Measurements from ENCODE around the gene CACNA2D2. TPM values are rescaled to one million over a fixed set of nuclear protein-coding genes. Genes with fewer than 3 reads are reported as not detected.

Gene CACNA2D2
- total RNA-seq, 1 donor from 2014 or later, result 4.3 TPM

GRCh38 chr3:50350527-50351322 is 152.7 kb downstream of the CACNA2D2 start, which contains the start of the genes CYB561D2 and NPRL2:
Gene CYB561D2 (plus strand): TSS chr3:50350862. CDS start chr3:50351434, 572 bp downstream.
Gene NPRL2 (minus strand): TSS chr3:50350775. CDS start chr3:50350652, 123 bp downstream.
- peak within 1 kb of the TSS; percentile 91 for H2AFZ ChIP-seq (replicated peaks)
- H4K20me1 ChIP-seq (ENCODE audit: low read depth), result peaks cover 16% of the 10 kb centered on the region
- peaks cover 11% of the 10 kb centered on the region for H3K27me3 Mint-ChIP-seq (ENCODE audit: insufficient read depth, low read depth)
- H3K4me2 ChIP-seq, result peak within 1 kb of the TSS; percentile 93
- H3K4me1 ChIP-seq, result peaks cover 9% of the 10 kb centered on the region
- no peaks in the 10 kb centered on the region for H3K9me3 Mint-ChIP-seq
- DNase-seq (ENCODE audit: low spot score), result peak; percentile 95
- H3K9me3 ChIP-seq (ENCODE audit: low read depth), result no peaks in the 10 kb centered on the region
- peak within 1 kb of the TSS; percentile 9 for H3K27ac Mint-ChIP-seq
- H3F3A ChIP-seq (ENCODE audit: low read depth), result peaks cover 25% of the 10 kb centered on the region
- H3K4me3 Mint-ChIP-seq, result peak within 1 kb of the TSS; percentile 94
- peaks cover 29% of the 10 kb centered on the region for H3K4me1 Mint-ChIP-seq
- H3K9ac ChIP-seq, result peak within 1 kb of the TSS; percentile 17
- H3K27ac ChIP-seq, result no peak within 1 kb of the TSS
- H3K36me3 ChIP-seq, result no peaks in the 10 kb centered on the region
- H3K4me3 ChIP-seq, result peak within 1 kb of the TSS; percentile 84
- H3K36me3 Mint-ChIP-seq, result peaks cover 5% of the 10 kb centered on the region
- peaks cover 8% of the 10 kb centered on the region for H3K27me3 ChIP-seq
- TF ChIP-seq CTCF (IDR thresholded peaks at IDR 0.05) (no peak), EZH2phosphoT487 (IDR thresholded peaks at IDR 0.05) (no peak), EZH2 (IDR thresholded peaks at IDR 0.05) (no peak)
- H3K79me2 ChIP-seq (ENCODE audit: low read depth), result peaks cover 12% of the 10 kb centered on the region

- no peaks in the 10 kb centered on the region for H3K9me3 ChIP-seq (ENCODE audit: low read depth)
- peak overlapping the region; percentile 93 for H3K4me2 ChIP-seq
- peaks cover 5% of the 10 kb centered on the region for H3K36me3 Mint-ChIP-seq
- peaks cover 11% of the 10 kb centered on the region for H3K27me3 Mint-ChIP-seq (ENCODE audit: insufficient read depth, low read depth)
- no peaks in the 10 kb centered on the region for H3K36me3 ChIP-seq
- H3K4me1 ChIP-seq, result peaks cover 10% of the 10 kb centered on the region
- peaks cover 26% of the 10 kb centered on the region for H3F3A ChIP-seq (ENCODE audit: low read depth)
- H2AFZ ChIP-seq (replicated peaks), result peak overlapping the region; percentile 91
- peak overlapping the region; percentile 9 for H3K27ac Mint-ChIP-seq
- peak overlapping the region; percentile 94 for H3K4me3 Mint-ChIP-seq
- H3K4me1 Mint-ChIP-seq, result peaks cover 25% of the 10 kb centered on the region
- H4K20me1 ChIP-seq (ENCODE audit: low read depth), result peaks cover 11% of the 10 kb centered on the region
- peaks cover 9% of the 10 kb centered on the region for H3K79me2 ChIP-seq (ENCODE audit: low read depth)
- DNase-seq (ENCODE audit: low spot score), result no peak
- no peaks in the 10 kb centered on the region for H3K9me3 Mint-ChIP-seq
- no peak for TF ChIP-seq CTCF (IDR thresholded peaks at IDR 0.05)
- no peak for TF ChIP-seq EZH2phosphoT487 (IDR thresholded peaks at IDR 0.05)
- TF ChIP-seq EZH2 (IDR thresholded peaks at IDR 0.05), result no peak
- H3K27ac ChIP-seq, result no peak overlapping the region
- peaks cover 13% of the 10 kb centered on the region for H3K27me3 ChIP-seq
- H3K4me3 ChIP-seq, result peak overlapping the region; percentile 84
- H3K9ac ChIP-seq, result peak overlapping the region; percentile 17
These were observed 153.3 kb downstream of the CACNA2D2 start for GRCh38 chr3:50350213-50350526.

GRCh38 chr3:50347187-50347813 is 156.1 kb downstream of the CACNA2D2 start:
- peak; percentile 74 for DNase-seq (ENCODE audit: low spot score)
- no peak overlapping the region for H3K27ac ChIP-seq

More at GRCh38 chr3:50347187-50347813, 156.1 kb downstream of the CACNA2D2 start:
- Histone ChIP-seq H3K36me3 (no peaks in the 10 kb centered on the region), H3K27me3 (peaks cover 42% of the 10 kb centered on the region), H3K79me2 (ENCODE audit: low read depth) (peaks cover 9% of the 10 kb centered on the region), H3K9ac (no peak overlapping the region), H3K4me2 (no peak overlapping the region), H2AFZ (replicated peaks) (no peak overlapping the region), H3K4me3 (no peak overlapping the region), H3F3A (ENCODE audit: low read depth) (peaks cover 19% of the 10 kb centered on the region), H3K9me3 (ENCODE audit: low read depth) (no peaks in the 10 kb centered on the region), H3K4me1 (peaks cover 10% of the 10 kb centered on the region), H4K20me1 (ENCODE audit: low read depth) (peaks cover 11% of the 10 kb centered on the region)
- no peaks in the 10 kb centered on the region for H3K9me3 Mint-ChIP-seq
- H3K27ac Mint-ChIP-seq, result no peak overlapping the region
- peaks cover 17% of the 10 kb centered on the region for H3K27me3 Mint-ChIP-seq (ENCODE audit: insufficient read depth, low read depth)
- H3K4me1 Mint-ChIP-seq, result peaks cover 25% of the 10 kb centered on the region
- H3K36me3 Mint-ChIP-seq, result peaks cover 2% of the 10 kb centered on the region
- H3K4me3 Mint-ChIP-seq, result no peak overlapping the region
- TF ChIP-seq EZH2 (IDR thresholded peaks at IDR 0.05) (no peak), EZH2phosphoT487 (IDR thresholded peaks at IDR 0.05) (no peak), CTCF (IDR thresholded peaks at IDR 0.05) (peak; percentile 65)

Data from neural progenitor cell (in vitro differentiated cells).